ENCODE measurements around the gene TLCD5. TPM values are rescaled to one million over a fixed set of nuclear protein-coding genes. Genes with fewer than 3 reads are reported as not detected.
A peak's percentile ranks its signal among the peaks of the same experiment; 100 is the strongest.

TLCD5 gene
- total RNA-seq, 1 experiment from 2014 or later, result 7.1 TPM

GRCh38 chr11:120336641-120337354, 11.7 kb downstream of the TLCD5 start:
- no peaks in the 10 kb centered on the region for H3K27me3 Mint-ChIP-seq (ENCODE audit: low read depth)

More at GRCh38 chr11:120336641-120337354, 11.7 kb downstream of the TLCD5 start:
- DNase-seq, result peak; percentile 31
- H3K4me2 ChIP-seq (ENCODE audit: insufficient read depth, insufficient read length, low read length), result peak overlapping the region; percentile 96
- H2BK12ac ChIP-seq (ENCODE audit: insufficient read length, low read depth, low read length), result no peak overlapping the region
- H4K5ac ChIP-seq (ENCODE audit: insufficient read length, low read depth, low read length), result no peak overlapping the region
- H4K91ac ChIP-seq (ENCODE audit: insufficient read length, low read depth, low read length), result no peak overlapping the region
- no peak overlapping the region for H2BK5ac ChIP-seq (ENCODE audit: insufficient read length, low read length)
- H3K9ac ChIP-seq (ENCODE audit: extremely low read depth, insufficient read length, low read length), result peak overlapping the region; percentile 69
- H3T11ph ChIP-seq (ENCODE audit: low read length), result no peak overlapping the region
- TF ChIP-seq, protein P1, sequence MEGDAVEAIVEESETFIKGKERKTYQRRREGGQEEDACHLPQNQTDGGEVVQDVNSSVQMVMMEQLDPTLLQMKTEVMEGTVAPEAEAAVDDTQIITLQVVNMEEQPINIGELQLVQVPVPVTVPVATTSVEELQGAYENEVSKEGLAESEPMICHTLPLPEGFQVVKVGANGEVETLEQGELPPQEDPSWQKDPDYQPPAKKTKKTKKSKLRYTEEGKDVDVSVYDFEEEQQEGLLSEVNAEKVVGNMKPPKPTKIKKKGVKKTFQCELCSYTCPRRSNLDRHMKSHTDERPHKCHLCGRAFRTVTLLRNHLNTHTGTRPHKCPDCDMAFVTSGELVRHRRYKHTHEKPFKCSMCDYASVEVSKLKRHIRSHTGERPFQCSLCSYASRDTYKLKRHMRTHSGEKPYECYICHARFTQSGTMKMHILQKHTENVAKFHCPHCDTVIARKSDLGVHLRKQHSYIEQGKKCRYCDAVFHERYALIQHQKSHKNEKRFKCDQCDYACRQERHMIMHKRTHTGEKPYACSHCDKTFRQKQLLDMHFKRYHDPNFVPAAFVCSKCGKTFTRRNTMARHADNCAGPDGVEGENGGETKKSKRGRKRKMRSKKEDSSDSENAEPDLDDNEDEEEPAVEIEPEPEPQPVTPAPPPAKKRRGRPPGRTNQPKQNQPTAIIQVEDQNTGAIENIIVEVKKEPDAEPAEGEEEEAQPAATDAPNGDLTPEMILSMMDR (conservative IDR thresholded peaks at IDR 0.05), result no peak
- no peak overlapping the region for H2BK20ac ChIP-seq (ENCODE audit: low read depth, low read length, poor library complexity, severe bottlenecking)
- H3K18ac ChIP-seq (ENCODE audit: insufficient read length, low read depth, low read length), result peak overlapping the region; percentile 49
- H3K79me2 ChIP-seq (ENCODE audit: insufficient read depth, low read length), result peaks cover 10% of the 10 kb centered on the region
- no peak overlapping the region for H2BK120ac ChIP-seq (ENCODE audit: low read depth, low read length, poor library complexity, severe bottlenecking)
- H3K27me3 ChIP-seq (ENCODE audit: insufficient read depth, low read length), result no peaks in the 10 kb centered on the region
- Mint-ChIP-seq H3K4me3 (peak overlapping the region; percentile 94 to 97), H3K27ac (peak overlapping the region; percentile 21 to 64 (median 21)), H3K9me3 (no peaks in the 10 kb centered on the region), H3K36me3 (ENCODE audit: insufficient read depth in 1 of 3, low read depth in 3 of 3) (no peaks in the 10 kb centered on the region), H3K4me1 (peaks cover 28 to 35% of the 10 kb centered on the region in 2 experiments)
- 0 out of 2 replicates have a peak, but pooled peaks cover 3% of the 10 kb centered on the region for H3K4me1 ChIP-seq (ENCODE audit: insufficient read depth, low read length)
- H2AFZ ChIP-seq (ENCODE audit: low read length), result no peak overlapping the region
- no CpG with 5 or more reads among the region's 56 CpGs for WGBS (ENCODE audit: extremely low coverage, insufficient read length, low lambda C conversion rate)
- no peaks in the 10 kb centered on the region for H4K20me1 ChIP-seq (ENCODE audit: control insufficient read depth, insufficient read depth, insufficient read length)
- H3K79me1 ChIP-seq (ENCODE audit: insufficient read depth, low read depth, low read length, poor library complexity, severe bottlenecking), result no peaks in the 10 kb centered on the region
- no peak overlapping the region for H2AK5ac ChIP-seq (ENCODE audit: insufficient read length, low read length)
- no peak overlapping the region for H3K23ac ChIP-seq (ENCODE audit: insufficient read length, low read depth, low read length)
- peaks cover 17% of the 10 kb centered on the region for H3K23me2 ChIP-seq (ENCODE audit: insufficient read length, low read depth, low read length, poor library complexity, severe bottlenecking)
- no peak overlapping the region for H3K4ac ChIP-seq (ENCODE audit: low read depth, low read length)
- no peaks in the 10 kb centered on the region for H3K9me3 ChIP-seq (ENCODE audit: control insufficient read depth, low read depth, low read length)
- H3K56ac ChIP-seq (ENCODE audit: insufficient read length, low read depth, low read length), result no peak overlapping the region
- H2BK15ac ChIP-seq (ENCODE audit: low read depth, low read length), result no peak overlapping the region
- peak overlapping the region; percentile 34; the same call in 1 of the 2 replicates for H3K14ac ChIP-seq (ENCODE audit: insufficient read depth, low read length)
- no peak overlapping the region for H3K27ac ChIP-seq (ENCODE audit: insufficient read length, low read depth, low read length)
- H4K8ac ChIP-seq (replicated peaks; ENCODE audit: insufficient read length, low read depth, low read length), result no peak overlapping the region
